HG02981 (cell line): ENCODE data around the gene LEF1.

Experiments used
- ATAC-seq: cut with Tn5 transposase; IDR thresholded peaks from one replicate; pipeline ENCODE4 v1.9.1; 2021; ENCODE audit warnings: mild to moderate bottlenecking, moderate library complexity; ENCODE audit not compliant: unreplicated experiment

Gene LEF1

GRCh38 chr4:108115168-108115526, 53.6 kb downstream of the LEF1 start:
- no peak for ATAC-seq

- ATAC-seq: no peak
Measured at GRCh38 chr4:108114503-108114902, 54.2 kb downstream of the LEF1 start.

- ATAC-seq: no peak
Measured at GRCh38 chr4:108113229-108113628, 55.5 kb downstream of the LEF1 start.

GRCh38 chr4:108111781-108112180, 57.0 kb downstream of the LEF1 start:
- ATAC-seq: no peak

GRCh38 chr4:108110450-108110849, 58.3 kb downstream of the LEF1 start:
- no peak for ATAC-seq

- ATAC-seq: peak; percentile 84
Measured at GRCh38 chr4:108109997-108110416, 58.7 kb downstream of the LEF1 start.

GRCh38 chr4:108109111-108109510, 59.6 kb downstream of the LEF1 start:
- no peak for ATAC-seq

GRCh38 chr4:108107729-108108382, 60.9 kb downstream of the LEF1 start:
- ATAC-seq: no peak

GRCh38 chr4:108107101-108107500, 61.6 kb downstream of the LEF1 start:
- ATAC-seq: no peak

GRCh38 chr4:108106186-108106585, 62.5 kb downstream of the LEF1 start:
- ATAC-seq: no peak

- ATAC-seq: no peak
Measured at GRCh38 chr4:108103099-108103862, 65.5 kb downstream of the LEF1 start.

- ATAC-seq: no peak
Measured at GRCh38 chr4:108100827-108101226, 67.9 kb downstream of the LEF1 start.

- ATAC-seq: no peak
Measured at GRCh38 chr4:108099838-108100237, 68.9 kb downstream of the LEF1 start.

- ATAC-seq: no peak
Measured at GRCh38 chr4:108097990-108098553, 70.7 kb downstream of the LEF1 start.

GRCh38 chr4:108094923-108095482, 73.7 kb downstream of the LEF1 start:
- no peak for ATAC-seq

GRCh38 chr4:108094131-108094530, 74.6 kb downstream of the LEF1 start:
- no peak for ATAC-seq

GRCh38 chr4:108092288-108092687, 76.4 kb downstream of the LEF1 start:
- no peak for ATAC-seq

GRCh38 chr4:108087293-108087967, 81.3 kb downstream of the LEF1 start:
- no peak for ATAC-seq

- no peak for ATAC-seq
Measured at GRCh38 chr4:108081256-108081655, 87.5 kb downstream of the LEF1 start.

- no peak for ATAC-seq
Measured at GRCh38 chr4:108080747-108081146, 88.0 kb downstream of the LEF1 start.

- ATAC-seq: no peak
Measured at GRCh38 chr4:108078024-108078733, 90.6 kb downstream of the LEF1 start.
